ENCODE data around the gene DNAAF6.
"Not testable (repeated sequence)": the region's sequence is repeated elsewhere in the genome, so short reads cannot be mapped to it uniquely, and the experiment has no call there.

The DNAAF6 gene

DNA sequence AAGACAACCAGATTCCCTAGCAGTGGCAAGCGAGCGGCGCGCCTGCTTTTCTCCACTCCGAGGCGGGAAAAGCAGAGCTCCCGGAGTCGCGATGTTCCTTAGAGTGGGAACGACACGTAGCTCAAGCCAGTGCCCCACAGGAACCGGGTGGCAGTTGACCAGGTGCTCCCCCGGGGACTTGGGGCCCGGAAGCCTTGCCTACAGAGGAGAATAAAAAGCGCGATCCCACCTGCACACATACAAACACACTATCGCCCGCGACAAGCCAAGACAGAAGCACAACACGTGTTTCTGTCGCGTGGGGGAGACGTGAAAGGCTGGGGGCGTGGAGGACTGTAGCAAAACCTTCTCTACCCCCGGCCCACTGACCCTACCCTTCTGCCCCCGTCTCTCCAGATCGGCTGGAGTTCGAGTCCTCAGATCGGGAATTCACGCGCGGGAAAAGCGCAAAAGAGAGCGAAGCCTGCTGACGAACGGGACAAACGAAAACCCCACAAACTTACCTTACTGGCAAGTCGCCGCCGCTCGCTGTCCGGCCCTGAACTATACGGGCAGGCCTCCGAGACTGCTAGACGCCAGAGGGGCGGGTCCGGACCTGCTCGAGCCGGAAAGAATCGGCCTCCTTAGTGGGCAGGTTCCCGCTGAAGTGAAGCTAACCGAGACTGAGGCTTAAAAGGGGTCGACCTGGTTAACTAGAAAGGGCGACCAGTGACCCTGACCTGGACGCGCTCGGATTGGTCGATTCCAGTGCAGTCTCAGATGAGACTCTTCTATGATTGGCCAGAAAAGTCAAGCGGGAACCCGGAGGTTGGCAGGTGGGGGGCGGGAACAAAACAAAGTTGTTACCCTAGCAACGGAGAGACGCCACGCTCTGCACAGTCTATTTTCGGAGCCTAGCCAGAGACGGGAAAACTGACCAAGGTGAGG lies at the start of gene DNAAF6, which contains the start of gene NUP62CL:
Gene DNAAF6 (plus strand): TSS at position 842 of the 927 bp plus-strand sequence. CDS start 6,265 bp downstream, outside the sequence.
Gene NUP62CL (minus strand): TSS at position 664 of the 927 bp plus-strand sequence. CDS start 31,287 bp downstream, outside the sequence.
- peak; percentile 1 for DNase-seq (ENCODE audit: low spot score)

DNA sequence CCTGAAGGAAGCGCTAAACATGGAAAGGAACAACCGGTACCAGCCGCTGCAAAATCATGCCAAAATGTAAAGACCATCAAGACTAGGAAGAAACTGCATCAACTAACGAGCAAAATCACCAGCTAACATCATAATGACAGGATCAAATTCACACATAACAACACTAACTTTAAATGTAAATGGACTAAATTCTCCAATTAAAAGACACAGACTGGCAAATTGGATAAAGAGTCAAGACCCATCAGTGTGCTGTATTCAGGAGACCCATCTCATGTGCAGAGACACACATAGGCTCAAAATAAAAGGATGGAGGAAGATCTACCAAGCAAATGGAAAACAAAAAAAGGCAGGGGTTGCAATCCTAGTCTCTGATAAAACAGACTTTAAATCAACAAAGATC lies 48.8 kb upstream of the DNAAF6 start:
- not testable (repeated sequence) for DNase-seq (ENCODE audit: low spot score)

DNA sequence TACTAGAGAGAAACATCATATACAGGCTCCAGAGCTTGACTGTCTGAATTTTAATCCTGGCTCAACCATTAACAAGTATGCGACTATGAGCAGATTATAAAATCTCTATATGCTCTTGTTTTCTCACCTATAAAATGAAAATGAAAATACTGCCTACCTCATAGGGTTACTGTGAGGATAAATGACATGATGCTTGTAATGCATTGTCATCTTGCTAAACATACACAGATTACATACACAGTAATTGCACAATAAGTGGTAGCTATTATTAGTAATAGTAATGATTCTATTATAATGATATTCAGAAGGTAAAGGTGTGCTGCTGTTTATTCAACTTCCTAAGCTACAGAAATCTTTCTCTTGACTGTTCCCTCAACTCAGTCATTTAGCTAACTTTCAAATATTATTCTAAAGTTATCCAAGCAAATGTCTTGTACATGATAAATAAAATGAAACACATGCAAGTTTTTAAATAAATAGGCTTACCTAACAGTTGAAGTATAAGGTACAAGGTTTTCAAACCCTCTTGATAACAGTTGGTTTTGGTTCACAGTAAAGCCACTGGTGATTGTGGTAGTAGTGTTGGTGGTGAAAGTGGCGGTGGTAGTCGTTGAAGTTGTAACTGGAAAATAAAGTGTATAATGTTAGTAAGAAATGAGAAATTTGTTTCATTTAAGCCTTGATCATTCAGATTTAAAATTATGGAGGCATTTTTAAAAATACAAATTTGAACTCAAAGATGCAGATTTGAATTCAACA lies 39.1 kb upstream of the DNAAF6 start:
- no peak for DNase-seq (ENCODE audit: low spot score)

DNA sequence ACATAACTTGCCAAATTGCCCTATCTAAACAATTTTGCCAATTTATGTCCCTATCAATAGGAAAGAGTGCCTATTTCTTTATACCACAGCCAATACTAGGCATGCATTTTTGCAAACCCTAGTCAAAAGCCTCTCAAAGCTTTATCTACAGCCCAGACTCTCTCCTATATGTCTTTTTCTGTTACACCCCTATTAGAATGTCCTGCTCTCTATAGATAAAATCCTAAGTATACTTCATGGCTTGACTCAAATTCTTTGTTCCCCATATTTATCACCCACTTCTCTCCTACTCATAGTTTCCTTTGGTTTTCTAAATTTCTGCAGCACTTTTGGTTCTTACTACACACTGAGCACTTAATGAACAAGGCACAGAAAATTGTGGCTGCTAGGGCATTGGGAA lies 38.2 kb upstream of the DNAAF6 start:
- no peak for DNase-seq (ENCODE audit: low spot score)

DNA sequence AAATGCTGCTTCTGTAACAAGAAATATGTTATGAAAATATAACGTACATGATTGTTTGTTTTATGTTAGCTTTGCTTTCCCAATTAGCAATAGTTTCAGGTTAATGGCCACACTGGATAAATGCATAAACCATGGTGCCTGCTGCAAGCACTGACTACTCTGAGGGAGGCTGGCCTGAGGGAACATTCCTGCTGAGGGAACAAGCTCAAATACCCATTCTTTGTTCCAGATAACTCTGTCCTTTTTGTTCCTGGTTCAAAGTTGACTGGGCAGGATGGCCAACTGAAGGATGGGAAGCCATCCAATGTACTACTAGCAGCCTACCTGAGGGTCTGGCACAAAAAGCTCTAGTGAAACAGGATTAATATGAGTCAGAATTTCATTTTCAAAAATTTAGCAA lies 37.7 kb upstream of the DNAAF6 start:
- no peak for DNase-seq (ENCODE audit: low spot score)

DNA sequence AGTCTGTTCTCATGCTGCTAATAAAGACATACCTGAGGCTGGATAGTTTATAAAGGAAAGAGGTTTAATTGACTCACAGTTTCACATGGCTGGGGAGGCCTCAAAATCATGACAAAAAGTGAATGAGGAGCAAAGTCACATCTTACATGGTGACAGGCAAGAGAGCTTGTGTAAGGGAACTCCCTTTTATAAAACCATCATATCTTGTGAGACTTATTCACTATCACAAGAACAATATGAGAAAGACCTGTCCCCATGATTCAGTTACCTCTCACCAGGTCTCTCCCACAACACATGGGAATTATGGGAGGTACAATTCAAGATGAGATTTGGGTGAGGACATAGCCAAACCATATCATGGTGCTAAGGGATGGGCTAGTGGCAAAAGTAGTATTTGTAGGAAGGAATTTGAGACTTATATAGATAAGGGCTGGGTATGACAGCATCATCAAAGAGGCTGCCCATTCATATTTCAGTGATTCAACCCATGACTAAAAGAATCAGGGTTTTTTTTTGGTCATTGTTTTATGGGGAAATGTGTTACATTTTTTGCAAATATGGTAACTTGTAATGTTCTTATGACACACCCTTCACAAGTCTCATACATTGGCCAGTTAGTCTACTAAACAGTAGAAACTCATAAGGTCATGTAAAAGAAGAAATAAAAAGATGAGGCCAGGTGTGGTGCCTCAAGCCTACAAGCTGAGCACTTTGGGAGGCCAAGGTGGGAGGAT lies 34.9 kb upstream of the DNAAF6 start:
- no peak for DNase-seq (ENCODE audit: low spot score)

DNA sequence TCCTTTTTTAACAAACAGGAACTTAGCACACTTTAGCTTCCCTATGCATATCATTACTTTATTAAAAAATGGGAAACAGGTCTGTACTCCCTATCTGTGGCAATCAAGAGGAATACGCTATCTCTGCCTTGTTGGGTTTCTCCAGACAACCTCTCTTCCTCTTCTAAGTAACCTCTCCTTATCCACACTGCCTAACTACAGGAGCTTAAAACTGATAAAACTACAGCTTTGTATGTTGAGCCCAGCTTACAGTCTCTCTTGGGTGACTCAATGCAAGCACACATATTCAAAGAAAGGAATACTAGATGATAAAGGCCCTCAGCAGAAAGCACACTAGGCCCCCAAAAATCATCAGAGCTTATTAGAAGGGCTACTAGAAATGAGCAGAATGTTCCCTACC lies 9.1 kb upstream of the DNAAF6 start:
- DNase-seq (ENCODE audit: low spot score) = no peak

DNA sequence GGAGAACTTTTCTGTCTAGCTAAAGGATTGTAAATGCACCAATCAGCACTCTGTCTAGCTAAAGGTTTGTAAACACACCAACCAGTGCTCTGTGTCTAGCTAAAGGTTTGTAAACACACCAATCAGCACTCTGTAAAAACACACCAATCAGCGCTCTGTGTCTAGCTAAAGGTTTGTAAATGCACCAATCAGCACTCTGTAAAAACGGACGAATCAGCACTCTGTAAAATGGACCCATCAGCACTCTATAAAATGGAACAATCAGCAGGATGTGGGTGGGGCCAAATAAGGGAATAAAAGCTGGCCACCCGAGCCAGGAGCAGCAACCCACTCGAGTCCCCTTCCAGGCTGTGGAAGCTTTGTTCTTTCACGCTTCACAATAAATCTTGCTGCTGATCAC lies 8.3 kb upstream of the DNAAF6 start:
- DNase-seq (ENCODE audit: low spot score) = not testable (repeated sequence)

DNA sequence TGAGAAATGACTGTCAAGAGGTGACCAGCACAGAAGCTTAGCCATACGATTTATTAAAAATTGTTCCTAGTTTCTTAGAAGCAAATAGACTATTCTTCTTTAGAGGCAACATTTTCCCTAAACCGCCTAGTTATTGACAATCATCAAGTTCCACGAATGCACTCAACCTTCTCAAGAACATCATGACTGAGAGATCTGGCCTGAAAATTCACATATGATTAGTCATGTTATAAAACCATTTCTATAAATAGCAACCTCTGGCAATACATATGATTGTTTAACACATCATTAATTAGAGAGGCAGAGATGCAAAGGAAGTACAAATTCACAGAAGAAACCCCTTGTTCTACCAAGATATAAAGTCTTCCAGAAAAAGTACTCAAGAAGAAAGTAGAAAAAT lies 6.9 kb upstream of the DNAAF6 start:
- DNase-seq (ENCODE audit: low spot score) = no peak

DNA sequence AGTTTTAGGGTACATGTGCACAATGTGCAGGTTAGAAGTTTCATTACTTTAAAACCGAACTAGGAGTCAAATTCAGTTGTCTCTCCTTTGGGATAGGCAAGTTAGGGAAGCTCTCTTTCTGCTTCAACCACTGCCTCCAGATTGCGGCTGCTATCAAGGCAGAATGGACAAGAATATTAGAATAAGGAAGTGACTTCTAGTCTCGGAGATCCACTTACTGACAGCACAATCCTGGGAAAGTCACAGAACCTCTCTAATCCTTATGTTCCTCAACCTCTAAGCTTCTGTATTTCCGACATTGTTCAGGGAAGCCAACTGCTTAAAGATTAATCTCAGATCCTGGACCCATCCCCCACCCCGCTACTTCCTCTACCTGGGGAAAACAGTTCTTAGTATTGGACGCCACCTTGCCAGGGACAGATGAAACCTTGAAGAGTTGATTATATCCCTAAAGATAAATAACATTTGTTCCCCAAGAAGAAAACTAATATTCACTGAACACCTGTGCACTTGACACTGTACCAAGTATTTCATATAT lies 2.3 kb upstream of the DNAAF6 start:
- no peak for DNase-seq (ENCODE audit: low spot score)

DNA sequence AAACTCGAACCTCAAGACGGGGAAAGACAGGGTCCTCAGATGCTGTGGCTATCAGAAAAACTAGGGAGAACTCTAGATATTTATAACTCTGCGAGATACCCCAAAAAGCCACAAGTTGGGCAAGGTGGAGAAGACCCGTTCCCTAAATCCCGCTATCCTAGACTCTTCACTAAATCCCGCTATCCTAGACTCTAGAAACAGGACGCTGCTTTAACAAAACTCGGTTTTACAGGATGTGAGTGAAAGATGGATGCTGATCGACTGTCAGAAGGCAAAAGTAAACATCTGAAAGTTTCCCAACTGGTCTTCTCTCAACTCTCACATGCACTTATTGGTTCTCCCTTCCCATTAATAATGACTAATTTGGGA lies 270 bp downstream of the DNAAF6 start:
- DNase-seq (ENCODE audit: low spot score) = no peak

DNA sequence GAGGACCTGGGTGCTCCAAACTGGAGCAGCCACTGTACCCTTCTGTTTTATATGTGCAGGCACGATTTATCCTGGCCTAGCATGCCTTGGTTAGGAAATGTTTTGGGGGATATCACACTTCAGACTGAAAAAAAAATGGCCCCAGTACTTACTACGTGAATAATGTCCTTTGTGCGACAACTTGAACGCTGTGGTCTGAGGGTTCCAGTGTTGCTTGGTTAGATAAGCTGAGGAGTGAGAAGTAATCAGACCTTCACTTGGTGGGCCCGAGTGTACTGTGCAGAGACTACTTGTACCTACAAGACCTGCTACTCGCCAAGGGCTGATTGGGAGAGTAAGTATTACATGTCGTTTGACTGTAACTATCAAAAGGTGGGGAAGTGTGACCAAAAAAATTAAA lies 678 bp downstream of the DNAAF6 start:
- DNase-seq (ENCODE audit: low spot score) = no peak

DNA sequence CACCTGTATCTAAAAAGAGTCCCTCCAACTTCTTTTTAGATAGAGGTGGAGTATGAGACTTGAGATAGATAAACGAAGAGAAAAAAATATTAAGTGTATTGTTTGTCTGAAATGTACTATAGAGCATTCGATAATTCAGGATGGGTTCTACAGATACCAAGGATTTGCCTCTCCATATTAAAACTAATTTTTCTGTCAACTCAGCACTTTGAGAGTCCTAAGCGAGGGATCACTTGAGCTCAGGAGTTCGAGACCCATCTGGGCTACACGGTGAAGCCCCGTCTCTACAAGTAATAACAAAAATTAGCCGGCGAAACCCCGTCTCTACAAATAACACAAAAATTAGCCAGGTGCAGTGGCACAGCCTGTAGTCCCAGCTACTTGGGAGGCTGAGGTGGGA lies 1.5 kb downstream of the DNAAF6 start:
- no peak for DNase-seq (ENCODE audit: low spot score)

DNA sequence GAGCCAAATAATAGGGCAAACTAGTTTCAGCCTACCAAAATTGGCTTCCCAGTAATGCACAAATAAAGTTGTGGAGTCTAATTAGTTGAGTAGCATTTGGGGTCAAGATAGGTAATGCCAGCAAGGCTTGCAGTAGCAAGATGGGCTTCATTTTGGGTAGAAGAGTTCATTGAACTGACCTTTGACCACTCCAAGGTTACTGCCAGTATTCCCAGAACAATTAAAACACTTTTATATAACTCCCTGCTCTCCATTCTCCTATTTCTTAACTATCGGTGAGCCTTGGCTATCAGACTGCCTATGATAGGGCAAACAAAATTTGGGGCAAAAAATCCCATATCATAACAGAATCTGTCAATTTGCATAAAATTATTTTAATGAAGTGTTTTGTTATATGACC lies 7.1 kb downstream of the DNAAF6 start:
- no peak for DNase-seq (ENCODE audit: low spot score)

DNA sequence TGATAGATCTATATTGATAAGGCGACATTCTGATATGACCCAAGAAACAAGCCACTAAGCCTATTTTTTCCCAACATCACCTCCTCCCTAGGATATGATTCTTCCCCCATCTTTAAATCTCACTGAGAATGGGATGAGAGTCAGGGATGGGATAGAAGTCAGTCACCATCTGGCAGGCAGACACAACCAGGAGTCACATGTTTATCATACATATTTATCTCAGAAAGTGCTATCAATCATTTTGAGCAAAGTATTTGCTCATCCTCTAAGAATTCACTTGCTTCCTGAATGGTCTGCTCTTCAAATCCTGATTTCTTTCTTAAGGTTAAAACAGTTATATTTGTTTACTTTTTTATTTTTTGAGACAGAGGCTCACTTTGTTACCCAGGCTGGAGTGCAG lies 20.3 kb downstream of the DNAAF6 start:
- no peak for DNase-seq (ENCODE audit: low spot score)

DNA sequence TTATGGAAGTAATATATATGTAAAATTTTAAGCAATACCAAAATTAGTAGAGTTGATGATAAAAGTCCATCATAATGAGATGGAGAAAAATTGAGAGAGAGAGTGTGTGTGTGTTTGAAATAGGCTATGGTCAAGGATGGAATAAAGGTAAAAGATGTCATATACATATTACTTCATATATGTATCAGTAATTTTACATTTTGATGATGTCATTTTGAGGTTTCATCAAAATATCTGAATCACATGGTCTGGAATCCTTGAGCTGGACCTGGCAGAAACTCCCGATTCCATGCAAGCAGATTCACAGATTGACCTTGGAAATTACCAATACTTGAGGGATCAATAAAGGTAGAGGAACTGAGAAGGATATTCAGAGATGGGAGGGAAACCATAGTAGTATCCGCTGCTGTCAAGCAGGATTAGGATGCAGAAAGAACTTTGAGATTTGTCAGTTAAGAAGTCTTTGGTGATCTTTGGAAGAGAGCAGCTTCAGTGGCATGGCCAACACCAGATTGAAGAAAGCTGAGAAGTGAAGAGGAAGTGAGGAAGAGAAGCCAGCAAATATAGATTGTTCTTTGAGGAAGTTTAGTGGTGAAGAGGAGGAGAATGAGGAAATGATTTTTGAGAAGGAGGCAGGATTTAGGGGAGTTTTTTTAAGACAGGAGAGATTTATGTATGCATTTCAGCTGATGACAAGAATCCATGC lies 21.5 kb downstream of the DNAAF6 start:
- DNase-seq (ENCODE audit: low spot score) = no peak

DNA sequence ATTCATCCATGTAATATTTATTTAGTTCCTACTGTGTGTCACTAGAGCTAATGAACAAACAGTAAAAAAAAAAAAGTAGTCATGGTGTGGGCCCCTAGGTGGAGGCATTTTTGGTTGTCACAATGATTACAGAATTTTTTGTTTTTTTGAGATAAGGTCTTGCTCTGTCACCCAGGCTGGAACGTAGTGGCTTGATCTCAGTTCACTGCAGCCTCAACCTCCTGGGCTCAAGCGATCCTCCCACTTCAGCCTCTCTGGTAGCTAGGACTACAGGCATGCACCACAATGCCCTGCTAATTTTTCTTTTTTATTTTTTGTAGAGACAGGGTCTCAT lies 22.0 kb downstream of the DNAAF6 start:
- DNase-seq (ENCODE audit: low spot score) = no peak

DNA sequence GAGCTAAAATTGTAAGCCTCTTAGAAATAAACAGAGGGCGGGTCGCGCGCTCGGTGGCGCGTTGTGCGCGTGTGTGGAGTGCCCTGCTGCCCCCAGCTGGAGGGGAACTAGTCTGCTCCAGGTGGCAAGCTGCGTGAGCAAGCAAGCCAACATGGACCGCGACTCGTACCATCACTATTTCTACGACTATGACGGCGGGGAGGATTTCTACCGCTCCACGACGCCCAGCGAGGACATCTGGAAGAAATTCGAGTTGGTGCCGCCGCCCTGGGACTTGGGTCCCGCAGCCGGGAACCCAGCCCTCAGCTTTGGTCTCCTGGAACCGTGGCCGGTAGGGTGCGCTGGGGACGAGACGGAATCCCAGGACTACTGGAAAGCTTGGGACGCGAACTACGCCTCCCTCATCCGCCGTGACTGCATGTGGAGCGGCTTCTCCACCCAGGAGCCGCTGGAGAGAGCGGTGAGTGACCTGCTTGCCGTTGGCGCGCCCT lies 66.1 kb downstream of the DNAAF6 start:
- no peak for DNase-seq (ENCODE audit: low spot score)

DNA sequence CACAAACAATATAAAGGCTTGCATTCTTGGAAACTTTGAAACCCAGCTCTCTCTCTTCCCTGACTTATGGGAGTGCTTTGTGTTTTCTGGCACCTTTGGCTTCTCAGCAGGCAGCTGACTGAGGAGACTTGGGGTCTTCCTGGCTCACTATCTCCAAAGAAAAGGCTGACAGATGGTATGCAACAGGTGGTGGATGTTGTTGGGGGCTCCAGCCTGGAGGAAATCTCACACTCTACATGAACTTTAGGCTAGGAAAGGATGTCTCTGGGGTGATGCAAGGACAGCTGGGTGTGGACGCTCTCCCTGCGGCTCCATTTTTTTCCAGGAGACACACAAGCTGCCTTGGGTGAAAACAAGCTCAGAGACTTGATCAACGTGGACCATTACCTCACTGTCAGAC lies 67.4 kb downstream of the DNAAF6 start:
- no peak for DNase-seq (ENCODE audit: low spot score)

DNA sequence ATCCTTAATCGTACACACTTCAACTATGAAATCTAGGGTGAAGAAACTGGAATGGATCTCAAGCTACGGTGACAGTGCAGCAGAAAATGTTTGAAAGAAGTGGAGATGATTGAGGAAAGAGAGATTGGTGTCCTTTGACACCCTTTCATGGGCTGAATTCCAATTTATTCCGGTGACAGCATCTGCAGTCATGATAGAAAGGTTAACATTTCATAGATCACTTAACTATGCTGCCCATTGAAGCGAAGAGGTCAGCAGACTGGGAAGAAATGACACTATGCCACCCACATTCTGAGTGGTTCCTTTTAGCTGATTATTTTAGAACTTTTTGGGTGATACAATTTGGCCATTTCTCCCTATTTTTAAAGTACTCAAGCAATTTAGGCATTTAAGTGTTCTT lies 82.3 kb downstream of the DNAAF6 start:
- no peak for DNase-seq (ENCODE audit: low spot score)

DNA sequence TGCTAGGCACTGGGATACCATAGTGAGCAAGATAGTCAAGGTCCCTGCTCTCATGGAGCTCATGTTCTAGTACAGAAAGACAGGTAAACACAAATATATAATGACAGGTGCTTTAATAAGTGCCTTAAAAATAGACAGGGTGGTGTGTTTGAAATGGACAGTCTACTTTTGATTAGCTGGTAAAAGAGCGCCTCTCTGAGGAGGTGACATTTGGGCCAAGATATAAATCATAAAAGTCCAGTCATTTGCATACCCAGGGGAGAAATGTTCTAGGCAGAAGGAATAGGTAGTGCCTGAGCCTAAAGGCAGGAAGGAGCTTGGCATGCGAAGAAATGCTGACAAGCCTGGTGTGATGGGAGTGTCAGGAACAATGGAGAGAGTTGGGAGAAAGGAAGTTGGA lies 83.6 kb downstream of the DNAAF6 start:
- no peak for DNase-seq (ENCODE audit: low spot score)

DNA sequence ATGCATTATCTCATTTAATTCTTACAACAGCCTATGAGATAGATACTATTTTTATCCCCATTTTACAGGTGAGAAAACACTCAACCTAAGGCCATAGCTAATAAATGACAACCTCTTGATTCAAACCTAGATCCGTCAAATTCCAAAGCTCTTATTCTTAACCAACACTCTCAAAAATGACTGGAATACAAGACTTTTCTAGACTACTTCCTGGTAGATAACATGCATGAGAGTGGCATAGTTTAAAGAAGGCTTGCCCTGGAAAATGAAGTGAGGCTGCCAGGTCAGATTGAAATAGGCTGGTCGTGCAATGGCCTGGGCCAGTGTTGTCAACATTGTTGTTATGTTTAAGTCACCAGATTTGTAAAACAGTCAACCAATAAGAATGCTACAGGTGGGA lies 86.6 kb downstream of the DNAAF6 start:
- no peak for DNase-seq (ENCODE audit: low spot score)
